ENCODE results near the gene ZFHX2. TPM values are rescaled to one million over a fixed set of nuclear protein-coding genes. Genes with fewer than 3 reads are reported as not detected.

ZFHX2 gene
- 0.44 TPM in 1 of 2 replicates, not detected in the other for total RNA-seq

GRCh38 chr14:23551266-23552028, at the start of gene ZFHX2:
Gene ZFHX2, minus strand, starts transcription at chr14:23551765. Its CDS starts 16,440 bp downstream, at chr14:23535325.

DNA sequence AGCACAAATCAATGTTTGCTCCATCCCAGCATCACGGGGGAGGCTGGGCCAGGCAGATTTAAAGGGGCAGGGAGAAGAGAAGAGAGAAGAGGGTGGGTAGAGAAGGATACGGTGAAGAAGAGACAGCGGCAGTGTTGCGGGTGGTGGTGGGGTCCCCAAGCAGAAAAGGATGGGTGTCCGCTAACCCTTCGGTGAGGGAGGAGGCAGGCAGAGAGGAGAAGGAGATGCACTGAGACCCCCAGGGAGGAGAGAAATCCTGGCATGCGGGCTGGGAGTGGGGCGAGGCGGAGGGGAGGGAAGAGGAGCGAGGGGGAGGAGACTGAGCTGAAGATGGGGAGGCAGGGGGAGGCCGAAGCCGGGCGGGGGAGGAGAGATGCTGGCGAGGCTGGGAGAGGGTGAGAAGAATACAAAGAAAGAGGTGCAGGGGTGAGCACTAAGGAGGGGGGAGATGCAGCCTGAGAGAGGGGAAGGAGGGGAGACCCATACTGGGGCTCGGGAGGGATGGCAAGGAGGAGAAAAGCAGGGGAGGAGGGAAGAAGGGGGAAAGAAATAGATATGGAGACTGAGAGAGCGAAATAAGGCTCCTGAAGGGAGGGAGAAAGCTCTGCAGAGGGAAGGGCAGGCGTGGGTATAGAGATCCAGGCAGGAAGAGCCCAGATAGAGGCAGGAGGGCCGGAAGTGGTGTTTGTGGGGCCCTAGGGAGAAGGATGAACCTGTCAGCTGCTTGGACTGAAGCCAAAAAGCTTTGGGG, 27.2 kb upstream of the ZFHX2 start, which contains the start of gene JPH4:
JPH4 (minus strand) TSS at position 231 of the 751 bp plus-strand sequence. CDS start 1,337 bp downstream, outside the sequence.

GRCh38 chr14:23567186-23568020, 15.8 kb upstream of the ZFHX2 start, which contains the start of gene AP1G2:
Gene AP1G2, minus strand, starts transcription at chr14:23567791. Its CDS starts 477 bp downstream, at chr14:23567314.

GRCh38 chr14:23555882-23556699, 4.5 kb upstream of the ZFHX2 start, which contains the start of gene THTPA:
Gene THTPA, plus strand, starts transcription at chr14:23556271. Its CDS starts 487 bp downstream, at chr14:23556758.

Other genes with a start within 250 kb of the ZFHX2 start
- gene PPP1R3E, start 248.9 kb downstream of the ZFHX2 start, total RNA-seq, result 4.9 and 9.9 TPM in 2 replicates
- gene BCL2L2, start 244.9 kb downstream of the ZFHX2 start, total RNA-seq, result 10.2 and 11.8 TPM in 2 replicates
- 31.1 and 35.1 TPM in 2 replicates for gene PABPN1, start 230.3 kb downstream of the ZFHX2 start, total RNA-seq
- 26.1 and 33.0 TPM in 2 replicates for gene SLC22A17, start 198.9 kb downstream of the ZFHX2 start, total RNA-seq
- gene EFS, start 186.6 kb downstream of the ZFHX2 start, total RNA-seq, result 6.7 and 8.9 TPM in 2 replicates
- gene IL25, start 179.0 kb downstream of the ZFHX2 start, total RNA-seq, result not detected in 2 replicates
- gene CMTM5, start 174.7 kb downstream of the ZFHX2 start, total RNA-seq, result not detected in 2 replicates
- not detected in 2 replicates for gene MYH6, start 143.5 kb downstream of the ZFHX2 start, total RNA-seq
- gene MYH7, start 116.1 kb downstream of the ZFHX2 start, total RNA-seq, result not detected in 2 replicates
- 18.8 and 30.0 TPM in 2 replicates for gene NGDN, start 82.1 kb downstream of the ZFHX2 start, total RNA-seq
- gene THTPA, start 4.5 kb upstream of the ZFHX2 start, total RNA-seq, result 12.8 and 18.7 TPM in 2 replicates
- gene AP1G2, start 16.0 kb upstream of the ZFHX2 start, total RNA-seq, result 10.6 and 22.3 TPM in 2 replicates
- not detected in 2 replicates for gene JPH4, start 27.0 kb upstream of the ZFHX2 start, total RNA-seq
- 1.7 TPM in 1 of 2 replicates, not detected in the other for gene DHRS2, start 84.6 kb upstream of the ZFHX2 start, total RNA-seq